OCI-LY7 (cell line): Measurements from ENCODE around the gene SVOPL. TPM values are rescaled to one million over a fixed set of nuclear protein-coding genes. Genes with fewer than 3 reads are reported as not detected.

Experiments
- small RNA-seq: library from RNA; depleted of rRNA; stranded (forward); fragments of <200 nt; gene quantifications from one replicate; pipeline ENCODE3, GENCODE V24; 2014
- total RNA-seq, 2 experiments: library from RNA; depleted of rRNA in 1 of 2; stranded (reverse); fragments of >200 nt in 1 of 2; shearing (Covaris generic) in 1 of 2; gene quantifications; 2 replicates each; pipeline ENCODE4 v1.2.3, GENCODE V29; 2014 to 2022

The SVOPL gene
- total RNA-seq, 2 experiments from 2014 or later = not detected

Small RNA genes lying within 50 kb of the gene (small RNA-seq; reads per million reads assigned to genes)
- not detected for gene RF00561

Other genes starting within 250 kb of the SVOPL start
- gene TRIM24, start 241.1 kb downstream of the SVOPL start, total RNA-seq (2014; rRNA removed; shearing (Covaris generic)) = 16.2 and 17.5 TPM in 2 replicates
- 26.8 and 28.5 TPM in 2 replicates for gene TRIM24, start 241.1 kb downstream of the SVOPL start, total RNA-seq (2022)
- gene TMEM213, start 96.6 kb upstream of the SVOPL start, total RNA-seq (2014; rRNA removed; shearing (Covaris generic)) = not detected in 2 replicates
- not detected in 2 replicates for gene TMEM213, start 96.6 kb upstream of the SVOPL start, total RNA-seq (2022)
- gene ATP6V0A4, start 96.8 kb upstream of the SVOPL start, total RNA-seq (2014; rRNA removed; shearing (Covaris generic)) = not detected in 2 replicates
- not detected in 2 replicates for gene ATP6V0A4, start 96.8 kb upstream of the SVOPL start, total RNA-seq (2022)